Measurements from ENCODE around the gene ASB7.

ASB7 gene

DNA sequence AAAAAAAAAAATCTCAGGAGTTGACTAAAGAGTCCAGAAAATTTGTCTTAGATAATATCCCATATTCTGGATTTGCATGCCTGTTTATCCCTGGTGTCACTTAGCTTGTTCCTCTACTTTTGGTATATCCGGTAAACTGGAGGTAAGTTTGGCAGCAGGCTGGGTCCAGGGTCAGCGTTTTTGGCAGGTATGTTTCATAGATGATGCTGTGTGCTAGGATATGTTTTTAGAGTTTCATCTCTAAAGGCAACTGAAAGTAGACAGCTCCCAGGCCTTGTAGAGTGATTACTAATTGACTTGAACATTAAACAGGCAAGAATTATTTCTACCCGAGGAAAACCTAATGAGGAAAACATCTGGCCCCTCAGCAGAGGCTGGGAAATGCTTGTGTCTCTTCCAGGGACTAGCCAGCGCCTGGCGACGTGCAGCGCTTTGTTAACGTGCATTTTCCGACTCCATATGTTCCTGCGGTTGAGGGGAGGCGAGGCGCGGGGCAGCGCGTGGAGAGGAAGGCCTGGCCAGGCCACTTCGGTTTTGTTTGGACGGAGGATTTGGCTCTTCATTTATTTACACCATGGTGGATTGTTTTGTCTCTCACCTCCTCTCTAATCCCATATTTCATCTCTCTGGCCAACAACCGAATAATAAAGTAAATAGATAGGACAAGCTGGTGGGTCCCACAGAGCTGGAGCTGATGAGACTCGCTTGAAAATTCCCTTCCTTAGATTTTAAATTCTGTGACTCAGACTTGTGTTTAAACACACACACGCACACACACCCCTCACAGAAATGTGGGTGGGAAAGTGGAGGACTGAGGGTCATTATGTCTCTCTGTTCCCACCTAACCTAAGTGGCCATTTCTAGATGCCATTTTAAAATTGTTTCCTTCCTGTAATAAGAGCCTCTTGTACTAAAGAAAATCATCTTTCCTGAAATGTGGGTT lies 65.3 kb downstream of the ASB7 start:
- TF ChIP-seq CTCF (IDR thresholded peaks at IDR 0.05; ENCODE audit: insufficient read depth, low read length, missing control alignments): no peak
- CTCF ChIA-PET: interaction anchor here (0.6 to 2.9 kb wide), 4 partner anchors 205 to 340 kb away, joined by 3 to 9 read pairs (median 4); no protein-coding TSS in a partner anchor
- no peak for DNase-seq (ENCODE audit: low read depth, low spot score)
- H3K4me3 ChIP-seq (ENCODE audit: low read depth, low read length): no peak overlapping the region
- POLR2A ChIA-PET: no interaction called here

DNA sequence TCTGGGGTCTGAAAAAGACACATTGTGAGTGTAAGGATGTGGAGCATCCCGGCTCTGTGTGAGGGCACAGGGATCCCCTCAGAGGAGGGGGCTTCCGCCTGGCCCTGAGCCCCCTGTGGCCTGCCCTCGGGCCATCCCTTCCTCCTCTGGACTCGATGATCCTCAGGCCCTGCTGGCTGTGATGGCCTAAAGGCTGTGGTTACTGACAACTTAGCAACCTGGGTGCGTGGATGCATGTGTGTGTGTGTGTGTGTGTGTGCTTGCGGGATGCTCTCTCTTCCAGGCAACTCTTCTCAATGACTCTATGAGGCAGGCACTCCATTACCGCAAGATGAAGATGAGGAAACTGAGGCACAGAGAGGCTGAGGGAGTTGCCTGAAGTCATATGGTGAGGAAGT lies 66.0 kb downstream of the ASB7 start:
- no peak overlapping the region for H3K4me3 ChIP-seq (ENCODE audit: low read depth, low read length)
- POLR2A ChIA-PET: no interaction called here
- DNase-seq (ENCODE audit: low read depth, low spot score): no peak
- CTCF ChIA-PET: interaction anchor here (1.6 to 2.9 kb wide), 4 partner anchors 205 to 340 kb away, joined by 6 to 11 read pairs (median 9); no protein-coding TSS in a partner anchor
- TF ChIP-seq CTCF (IDR thresholded peaks at IDR 0.05; ENCODE audit: insufficient read depth, low read length, missing control alignments): no peak

DNA sequence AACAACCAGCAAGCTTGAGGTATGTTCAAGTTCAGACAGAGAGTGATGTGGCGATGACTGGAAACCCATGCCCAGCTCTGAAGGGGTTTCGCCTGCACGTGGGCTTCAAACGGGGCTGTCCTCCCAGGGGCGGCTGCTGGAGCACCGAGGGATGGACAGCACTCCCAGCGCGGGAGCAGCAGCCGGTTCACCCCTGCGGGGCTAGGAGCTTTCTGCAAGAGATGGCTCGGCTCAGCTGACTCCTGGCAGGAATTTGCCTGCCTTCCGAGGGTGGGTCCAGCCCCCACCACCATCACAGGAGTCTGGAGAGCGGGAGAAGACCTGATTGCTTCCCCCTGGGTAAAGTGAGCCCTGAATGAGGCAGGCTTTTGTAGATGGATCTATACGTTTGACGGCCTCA lies 66.9 kb downstream of the ASB7 start:
- TF ChIP-seq CTCF (IDR thresholded peaks at IDR 0.05; ENCODE audit: insufficient read depth, low read length, missing control alignments): no peak
- H3K4me3 ChIP-seq (ENCODE audit: low read depth, low read length): no peak overlapping the region
- DNase-seq (ENCODE audit: low read depth, low spot score): no peak
- ChIA-PET CTCF (interaction anchor here (1.9 to 2.2 kb wide), 3 partner anchors 204 to 339 kb away, joined by 5 to 11 read pairs (median 9); no protein-coding TSS in a partner anchor), POLR2A (no interaction called here)

GRCh38 chr15:100670505-100671021 lies 68.2 kb downstream of the ASB7 start:
- DNase-seq (ENCODE audit: low read depth, low spot score): no peak
- no peak for TF ChIP-seq CTCF (IDR thresholded peaks at IDR 0.05; ENCODE audit: insufficient read depth, low read length, missing control alignments)
- H3K4me3 ChIP-seq (ENCODE audit: low read depth, low read length): no peak overlapping the region
- POLR2A ChIA-PET: no interaction called here
- CTCF ChIA-PET: interaction anchor here (1.7 to 3.5 kb wide), 9 partner anchors 9 to 338 kb away, joined by 5 to 47 read pairs (median 12); no protein-coding TSS in a partner anchor

DNA sequence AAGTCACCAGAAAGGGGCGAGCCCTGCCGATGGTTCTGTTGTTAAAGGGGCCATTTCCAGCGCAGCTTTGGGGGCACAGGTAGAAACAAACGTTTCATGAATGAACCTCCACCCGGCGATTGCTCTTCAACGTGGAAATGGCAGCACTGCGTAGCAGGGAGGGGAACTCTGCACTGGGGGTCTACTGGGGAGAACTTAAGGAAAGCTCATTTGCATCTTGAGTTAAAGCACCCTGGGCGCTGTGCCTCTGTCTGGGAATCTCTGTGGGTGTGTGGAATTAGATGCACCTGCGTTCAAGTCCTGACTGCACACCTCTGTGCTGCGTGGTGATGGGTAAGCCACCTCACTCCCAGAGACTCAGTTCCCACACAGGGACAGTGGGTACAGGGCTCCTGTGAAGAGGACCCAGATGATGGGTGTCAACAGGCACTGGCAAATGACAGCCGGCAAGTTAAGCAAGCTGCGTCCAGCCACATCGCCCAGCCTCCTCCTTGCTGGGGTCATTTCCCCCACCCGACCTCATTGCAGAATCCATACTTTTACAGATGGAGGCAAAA lies 68.8 kb downstream of the ASB7 start:
- CTCF ChIA-PET: interaction anchor here (0.7 to 3.5 kb wide), 34 partner anchors 9 to 337 kb away, joined by 3 to 47 read pairs (median 4); no protein-coding TSS in a partner anchor
- POLR2A ChIA-PET: no interaction called here
- no peak overlapping the region for H3K4me3 ChIP-seq (ENCODE audit: low read depth, low read length)
- no peak for DNase-seq (ENCODE audit: low read depth, low spot score)
- TF ChIP-seq CTCF (IDR thresholded peaks at IDR 0.05; ENCODE audit: insufficient read depth, low read length, missing control alignments): no peak
